OCI-LY1 (cell line): Measurements from ENCODE around the gene SGSM1.

Source experiments
- CTCF ChIP-seq: fragments of 200-600 bp; sonication (generic), shearing (Covaris generic); IDR thresholded peaks from 2 replicates; pipeline ENCODE4 v1.5.1; 2017; ENCODE audit warnings: mild to moderate bottlenecking, antibody characterized with exemption, low read length, moderate library complexity, mixed read lengths
- EZH2 ChIP-seq: fragments of 200-600 bp; sonication (generic), shearing (Covaris generic); IDR thresholded peaks from 2 replicates; pipeline ENCODE4 v1.8.0; 2017; ENCODE audit warnings: borderline replicate concordance, mixed run types, mild to moderate bottlenecking, antibody characterized with exemption, low read length, moderate library complexity, mixed read lengths

DNA sequence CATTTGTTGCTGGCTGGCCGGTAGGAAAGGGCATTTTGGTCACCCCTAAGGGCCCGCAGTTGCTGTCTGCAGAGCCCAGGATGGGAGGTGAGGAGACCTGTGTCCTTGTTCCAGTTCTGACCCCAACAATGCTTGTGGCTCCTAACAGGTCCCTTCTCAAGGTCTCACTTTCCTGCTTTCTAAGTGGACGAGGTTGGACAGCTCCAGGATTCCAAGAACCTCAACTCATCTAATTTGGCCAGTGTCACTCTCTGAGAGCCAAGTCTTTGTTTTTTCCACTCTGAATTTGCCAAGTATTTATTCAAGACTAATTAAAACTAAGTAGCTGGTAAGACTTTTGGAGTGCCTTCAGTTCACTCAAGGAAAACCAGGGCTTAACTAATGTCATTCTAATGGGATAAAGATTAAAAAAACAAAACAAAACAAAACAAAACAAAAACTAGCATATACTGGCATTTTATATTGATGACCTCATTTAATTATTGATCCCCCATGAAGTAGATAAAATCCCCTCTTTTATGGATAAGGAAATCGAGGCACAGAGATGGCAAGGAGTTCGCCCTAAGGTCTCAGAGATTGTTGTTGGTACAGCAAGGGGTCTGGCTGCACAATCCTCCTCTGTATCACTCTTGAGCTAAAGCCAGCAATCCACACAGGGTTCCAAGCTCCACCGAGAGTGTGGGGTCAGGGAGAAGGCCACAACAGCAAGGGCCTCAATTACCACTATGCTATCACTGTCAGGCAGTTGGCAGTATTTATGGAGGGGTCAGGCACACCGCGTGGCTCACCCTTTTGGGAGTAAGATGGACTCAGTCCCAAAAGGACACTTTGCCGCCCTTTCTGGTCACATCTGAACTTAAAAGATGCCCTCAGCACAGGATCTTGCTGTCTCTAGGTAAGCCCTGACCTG, 8.1 kb downstream of the SGSM1 start:
- TF ChIP-seq EZH2 (no peak), CTCF (no peak)
